ENCODE data around the gene MAN2B2. TPM values are rescaled to one million over a fixed set of nuclear protein-coding genes. Genes with fewer than 3 reads are reported as not detected.

MAN2B2 gene
- total and polyA plus RNA-seq, 9 of the 15 experiments (the other 6 are each of a cell fraction or from before 2014, with no cell fraction given): 0.21 to 8.8 (median 3.7) TPM

GRCh38 chr4:6546681-6547447, 28.1 kb upstream of the MAN2B2 start (continued):
- TF ChIP-seq ZNF407 (IDR thresholded peaks at IDR 0.05; ENCODE audit: low read depth): no peak
- 0 out of 2 replicates have a peak, but pooled peaks have one; percentile 21 for TF ChIP-seq ZNF232 (CRISPR knock-in tag; IDR thresholded peaks at IDR 0.05)
- TF ChIP-seq ZNF274 (IDR thresholded peaks at IDR 0.05; ENCODE audit: borderline replicate concordance, low read depth, low read length): no peak
- peak; percentile 78 for TF ChIP-seq HDAC2 (IDR thresholded peaks at IDR 0.05)
- peak; percentile 98 for TF ChIP-seq MIER1 (IDR thresholded peaks at IDR 0.05; ENCODE audit: low read depth)
- TF ChIP-seq ZNF280A (IDR thresholded peaks at IDR 0.05; ENCODE audit: low read depth, partially characterized antibody): no peak
- TF ChIP-seq SMAD4 (CRISPR knock-in tag; conservative IDR thresholded peaks at IDR 0.05): peak; percentile 31; the same call in 1 of the 2 replicates
- peak; percentile 100 for TF ChIP-seq REST (IDR thresholded peaks at IDR 0.05; ENCODE audit: borderline replicate concordance)
- peak; percentile 99 for TF ChIP-seq REST (CRISPR knock-in tag; IDR thresholded peaks at IDR 0.05; ENCODE audit: low read depth)

Measured in K562 (cell line).